Stimulated activated memory B cell treated with anti-CD40 and anti-IgM and Interleukin-4, amounts not matched to agents 10 μg/mL and 1 μg/mL and 100 μg/mL, for 72 hours (primary cell): Measurements from ENCODE around the gene NDUFA3.
"Not testable (repeated sequence)": the region's sequence is repeated elsewhere in the genome, so short reads cannot be mapped to it uniquely, and the experiment has no call there.

Experiments used
- ATAC-seq: fragments of 150-1000 bp; cut with Tn5 transposase; 2 replicates; pipeline ENCODE4 v1.10.0; 2021
- H3K27ac Mint-ChIP-seq: one replicate; pipeline ENCODE4 v1.8.0; 2022; ENCODE audit warnings: mild to moderate bottlenecking, mixed read lengths
- H3K27me3 Mint-ChIP-seq: one replicate; pipeline ENCODE4 v1.8.0; 2022; ENCODE audit warnings: mixed read lengths
- H3K36me3 Mint-ChIP-seq: one replicate; pipeline ENCODE4 v1.8.0; 2022; ENCODE audit warnings: mixed read lengths
- H3K4me1 Mint-ChIP-seq: one replicate; pipeline ENCODE4 v1.8.0; 2022; ENCODE audit warnings: mixed read lengths
- H3K4me3 Mint-ChIP-seq: one replicate; pipeline ENCODE4 v1.8.0; 2022; ENCODE audit warnings: mild to moderate bottlenecking, moderate library complexity, mixed read lengths
- H3K9me3 Mint-ChIP-seq: one replicate; pipeline ENCODE4 v1.8.0; 2022; ENCODE audit warnings: mixed read lengths

The NDUFA3 gene

DNA sequence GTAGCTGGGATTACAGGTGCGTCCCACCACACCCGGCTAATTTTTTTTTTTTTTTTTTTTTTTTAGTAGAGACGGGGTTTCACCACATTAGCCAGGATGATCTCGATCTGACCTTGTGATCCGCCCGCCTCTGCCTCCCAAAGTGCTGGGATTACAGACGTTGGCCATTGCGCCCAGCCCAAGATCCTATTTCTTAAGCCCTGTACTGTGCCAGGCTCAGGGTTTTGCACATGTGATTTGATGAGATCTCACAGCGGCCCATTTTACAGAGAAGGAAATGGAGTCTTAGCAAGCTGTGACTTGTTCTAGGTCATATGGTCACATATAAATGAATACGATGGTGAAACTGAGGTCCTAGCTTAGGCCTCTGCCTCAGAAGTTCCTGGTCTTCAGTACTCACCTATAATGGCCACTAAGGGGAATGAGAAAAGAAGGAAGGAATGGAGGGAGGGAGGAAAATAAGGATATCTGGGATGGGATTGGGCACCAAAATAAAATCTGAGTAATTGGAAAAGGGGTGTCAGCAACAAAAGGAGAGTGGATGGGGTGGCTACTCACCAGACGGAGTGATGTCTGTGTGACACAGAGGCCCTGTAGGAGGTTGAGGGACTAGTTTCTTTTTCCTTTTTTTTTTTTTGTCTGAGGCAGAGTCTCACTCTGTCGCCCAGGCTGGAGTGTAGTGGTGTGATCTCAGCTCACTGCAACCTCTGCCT is 3.3 kb upstream of the NDUFA3 start:
- H3K4me3 Mint-ChIP-seq = no peak overlapping the region
- no peak for ATAC-seq

DNA sequence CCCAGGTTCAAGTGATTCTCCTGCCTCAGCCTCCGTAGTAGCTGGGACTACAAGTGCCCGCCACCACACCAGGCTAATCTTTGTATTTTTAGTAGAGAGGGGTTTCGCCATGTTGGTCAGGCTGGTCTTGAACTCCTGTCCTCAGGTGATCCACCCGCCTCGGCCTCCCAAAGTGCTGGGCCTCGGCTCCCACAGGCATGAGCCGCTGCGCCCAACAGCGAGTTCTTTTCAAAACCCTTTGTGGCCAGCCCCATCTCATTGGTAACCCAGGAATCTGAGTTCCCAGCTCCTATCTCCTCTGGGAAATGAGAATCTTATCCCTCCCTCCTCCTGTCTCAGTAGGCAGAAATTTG is 2.8 kb upstream of the NDUFA3 start:
- H3K9me3 Mint-ChIP-seq, ATAC-seq, H3K36me3 Mint-ChIP-seq, H3K4me3 Mint-ChIP-seq, H3K27ac Mint-ChIP-seq: not testable (repeated sequence)
- Mint-ChIP-seq H3K4me1 (peaks cover 23% of the 10 kb centered on the region), H3K27me3 (peaks cover 28% of the 10 kb centered on the region)

More for the DNA sequence above, 3.3 kb upstream of the NDUFA3 start:
- Mint-ChIP-seq H3K27me3 (peaks cover 33% of the 10 kb centered on the region), H3K9me3 (no peaks in the 10 kb centered on the region), H3K4me1 (peaks cover 23% of the 10 kb centered on the region), H3K27ac (no peak overlapping the region), H3K36me3 (no peaks in the 10 kb centered on the region)

DNA sequence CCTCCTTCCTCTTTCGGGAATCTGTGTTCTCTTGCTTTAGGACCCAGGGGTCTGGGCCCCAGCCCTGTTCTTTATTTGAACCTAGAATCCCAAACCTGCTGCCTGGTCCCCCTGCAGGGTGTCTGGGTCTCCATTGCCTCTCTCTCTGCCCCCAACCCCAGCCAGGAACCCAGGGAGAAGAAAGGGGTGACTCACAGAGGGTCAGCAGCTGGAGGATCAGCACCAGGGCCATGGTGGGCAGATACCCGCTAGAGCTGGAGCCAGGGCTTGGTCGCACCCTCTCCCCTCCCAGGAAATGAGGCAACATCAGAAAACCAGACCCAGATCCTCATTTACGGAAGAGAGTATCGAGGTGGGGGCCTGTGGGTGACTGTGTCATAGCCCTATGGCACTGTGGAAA is 2.1 kb upstream of the NDUFA3 start, which contains the start of gene OSCAR:
OSCAR (minus strand) TSS at position 243 of the 400 bp plus-strand sequence; CDS start at position 232, 11 bp downstream.
- Mint-ChIP-seq H3K27me3 (peaks cover 24% of the 10 kb centered on the region), H3K9me3 (no peaks in the 10 kb centered on the region), H3K36me3 (peaks cover 3% of the 10 kb centered on the region), H3K27ac (peak within 1 kb of the TSS; percentile 59), H3K4me1 (peaks cover 26% of the 10 kb centered on the region), H3K4me3 (peak within 1 kb of the TSS; percentile 62)
- ATAC-seq = no peak

- H3K27me3 Mint-ChIP-seq = no peaks in the 10 kb centered on the region
- H3K9me3 Mint-ChIP-seq = no peaks in the 10 kb centered on the region
- no peak overlapping the region for H3K4me3 Mint-ChIP-seq
- no peak for ATAC-seq
- H3K36me3 Mint-ChIP-seq = peaks cover 48% of the 10 kb centered on the region
- H3K27ac Mint-ChIP-seq = no peak overlapping the region
- peaks cover 30% of the 10 kb centered on the region for H3K4me1 Mint-ChIP-seq
Observed at GRCh38 chr19:54104998-54105715, 2.5 kb downstream of the NDUFA3 start.

- Mint-ChIP-seq H3K4me3 (no peak overlapping the region), H3K36me3 (peaks cover 54% of the 10 kb centered on the region), H3K9me3 (no peaks in the 10 kb centered on the region), H3K27ac (no peak overlapping the region), H3K27me3 (no peaks in the 10 kb centered on the region), H3K4me1 (peaks cover 30% of the 10 kb centered on the region)
- ATAC-seq = no peak
Observed at GRCh38 chr19:54105796-54106195, 3.1 kb downstream of the NDUFA3 start.

GRCh38 chr19:54106716-54107115 is 4.1 kb downstream of the NDUFA3 start:
- peaks cover 30% of the 10 kb centered on the region for H3K4me1 Mint-ChIP-seq
- no peak overlapping the region for H3K27ac Mint-ChIP-seq
- peaks cover 58% of the 10 kb centered on the region for H3K36me3 Mint-ChIP-seq
- no peaks in the 10 kb centered on the region for H3K27me3 Mint-ChIP-seq
- H3K9me3 Mint-ChIP-seq = no peaks in the 10 kb centered on the region
- no peak overlapping the region for H3K4me3 Mint-ChIP-seq
- no peak for ATAC-seq

- H3K4me3 Mint-ChIP-seq = no peak overlapping the region
- peaks cover 58% of the 10 kb centered on the region for H3K36me3 Mint-ChIP-seq
- no peaks in the 10 kb centered on the region for H3K27me3 Mint-ChIP-seq
Observed at GRCh38 chr19:54107876-54108490, 5.3 kb downstream of the NDUFA3 start.

GRCh38 chr19:54108496-54108895 is 5.8 kb downstream of the NDUFA3 start:
- Mint-ChIP-seq H3K27me3 (no peaks in the 10 kb centered on the region), H3K36me3 (peaks cover 58% of the 10 kb centered on the region), H3K27ac (no peak overlapping the region), H3K4me1 (peaks cover 25% of the 10 kb centered on the region), H3K9me3 (no peaks in the 10 kb centered on the region), H3K4me3 (no peak overlapping the region)
- ATAC-seq = no peak

More at GRCh38 chr19:54107876-54108490, 5.3 kb downstream of the NDUFA3 start:
- Mint-ChIP-seq H3K9me3 (no peaks in the 10 kb centered on the region), H3K4me1 (peaks cover 30% of the 10 kb centered on the region), H3K27ac (no peak overlapping the region)
- no peak for ATAC-seq

DNA sequence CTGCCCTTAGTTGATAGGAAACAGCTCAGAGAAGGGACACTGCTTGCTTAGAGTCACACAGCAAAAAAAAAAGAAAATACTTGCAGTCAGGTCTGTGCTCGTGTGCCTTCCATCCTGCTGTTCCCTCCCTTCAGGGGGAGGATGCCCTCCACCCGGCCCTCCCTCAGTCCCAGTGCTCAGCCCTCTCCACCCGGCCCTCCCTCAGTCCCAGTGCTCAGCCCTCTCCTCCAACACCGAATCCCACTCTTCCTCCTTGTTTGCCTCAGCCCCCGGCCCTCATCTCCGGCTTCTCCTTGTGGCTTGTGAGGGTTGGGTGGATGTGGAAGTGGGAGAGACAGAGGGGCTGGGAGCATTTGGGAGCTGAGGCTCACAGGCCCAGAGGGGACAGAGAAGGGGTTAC is 7.0 kb downstream of the NDUFA3 start:
- peaks cover 58% of the 10 kb centered on the region for H3K36me3 Mint-ChIP-seq
- no peak overlapping the region for H3K4me3 Mint-ChIP-seq
- H3K4me1 Mint-ChIP-seq = peaks cover 33% of the 10 kb centered on the region
- no peaks in the 10 kb centered on the region for H3K27me3 Mint-ChIP-seq
- H3K9me3 Mint-ChIP-seq = no peaks in the 10 kb centered on the region
- no peak for ATAC-seq
- no peak overlapping the region for H3K27ac Mint-ChIP-seq

DNA sequence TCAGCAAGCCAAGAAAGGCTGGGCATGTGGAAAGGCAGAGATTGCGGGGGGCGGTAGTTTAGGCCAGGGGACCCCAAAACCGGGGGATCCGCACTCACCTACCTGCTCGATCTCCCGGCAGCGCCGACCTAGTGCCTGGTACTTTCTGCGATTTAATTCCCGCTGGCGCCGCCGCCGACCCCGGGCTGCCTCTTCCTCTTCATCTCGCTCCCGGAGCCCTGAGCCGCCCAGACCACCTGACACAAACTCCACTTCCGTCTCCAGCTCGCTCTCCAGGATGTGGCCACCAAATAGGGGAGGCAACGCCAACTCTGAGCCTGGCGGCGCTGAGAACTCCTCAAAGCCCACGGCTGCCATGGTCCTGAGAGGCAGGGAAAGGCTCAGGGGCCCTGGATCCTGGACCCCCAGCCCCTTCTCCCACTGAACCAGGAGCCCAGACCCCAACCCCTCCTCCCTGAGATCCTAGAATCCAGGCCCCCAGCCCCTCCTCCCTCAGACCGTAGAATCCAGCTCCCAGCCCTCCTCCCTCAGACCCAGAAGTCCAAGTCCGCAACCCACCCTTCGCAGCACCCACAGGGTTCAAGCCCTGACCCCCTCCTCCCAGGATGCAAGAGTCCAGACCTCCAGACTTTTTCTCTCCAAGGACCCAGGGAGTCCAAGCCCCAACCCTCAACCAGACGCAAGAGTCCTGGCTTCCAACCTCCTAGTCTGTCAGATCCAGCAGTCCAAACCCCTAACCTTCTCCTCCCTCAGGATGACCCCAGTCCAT is 11.9 kb downstream of the NDUFA3 start:
- H3K36me3 Mint-ChIP-seq = peaks cover 27% of the 10 kb centered on the region
- peak overlapping the region; percentile 86 for H3K4me3 Mint-ChIP-seq
- H3K9me3 Mint-ChIP-seq = no peaks in the 10 kb centered on the region
- H3K4me1 Mint-ChIP-seq = peaks cover 43% of the 10 kb centered on the region
- ATAC-seq = peak; percentile 45
- peak overlapping the region; percentile 87 for H3K27ac Mint-ChIP-seq
- no peaks in the 10 kb centered on the region for H3K27me3 Mint-ChIP-seq

DNA sequence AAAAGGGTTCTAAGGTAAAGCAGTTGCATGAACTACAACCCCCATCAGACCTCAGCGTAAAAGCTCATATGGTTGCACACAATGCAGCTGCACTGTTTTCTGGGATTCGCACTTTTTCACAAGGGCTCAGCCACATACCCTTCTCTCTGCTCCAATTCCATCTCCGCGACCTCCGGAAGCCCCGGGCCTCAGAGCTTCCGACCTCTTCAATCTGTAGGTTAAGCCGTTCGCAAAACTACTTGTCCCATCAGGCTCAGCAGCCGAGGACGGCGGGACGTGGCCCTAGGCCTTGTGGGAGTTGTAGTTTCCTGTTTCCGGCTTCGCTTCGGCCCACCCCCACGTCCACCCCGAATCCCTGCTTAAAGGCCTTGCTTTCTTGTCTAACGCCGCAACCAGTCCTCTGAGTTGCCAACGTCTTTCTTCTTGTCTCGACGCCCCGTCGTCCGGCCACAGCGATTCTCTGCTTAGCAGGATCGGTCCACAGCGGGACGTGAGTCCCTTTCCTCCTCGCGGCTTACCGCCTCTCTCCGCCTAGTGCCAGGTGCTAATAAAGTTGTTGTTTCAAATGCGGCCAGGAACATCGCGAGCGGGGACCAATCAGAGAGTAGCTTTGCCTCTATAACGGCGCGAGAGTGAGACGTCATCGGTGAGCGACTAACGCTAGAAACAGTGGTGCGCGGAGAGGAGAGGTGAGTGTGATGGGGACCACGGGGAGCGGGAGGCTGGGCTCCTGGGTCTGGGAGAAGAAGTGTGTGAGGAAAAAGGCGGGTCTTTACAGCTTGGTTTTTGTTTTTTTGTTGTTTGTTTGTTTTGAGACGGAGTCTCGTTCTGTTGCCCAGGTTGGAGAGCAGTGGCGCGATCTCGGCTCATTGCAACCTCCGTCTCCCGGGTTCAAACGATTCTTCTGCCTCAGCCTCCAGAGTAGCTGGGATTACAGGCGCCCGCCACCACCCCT is 12.7 kb downstream of the NDUFA3 start, which contains the start of the genes PRPF31 and TFPT:
PRPF31 (plus strand) TSS at position 646 of the 955 bp plus-strand sequence. CDS start 2,525 bp downstream, outside the sequence.
TFPT (minus strand) TSS at position 549 of the 955 bp plus-strand sequence; CDS start at position 161, 388 bp downstream.
- peaks cover 27% of the 10 kb centered on the region for H3K36me3 Mint-ChIP-seq
- peaks cover 43% of the 10 kb centered on the region for H3K4me1 Mint-ChIP-seq
- H3K27ac Mint-ChIP-seq = peak within 1 kb of the TSS; percentile 87
- peak; percentile 98 for ATAC-seq
- no peaks in the 10 kb centered on the region for H3K9me3 Mint-ChIP-seq
- H3K27me3 Mint-ChIP-seq = no peaks in the 10 kb centered on the region
- peak within 1 kb of the TSS; percentile 86 for H3K4me3 Mint-ChIP-seq

DNA sequence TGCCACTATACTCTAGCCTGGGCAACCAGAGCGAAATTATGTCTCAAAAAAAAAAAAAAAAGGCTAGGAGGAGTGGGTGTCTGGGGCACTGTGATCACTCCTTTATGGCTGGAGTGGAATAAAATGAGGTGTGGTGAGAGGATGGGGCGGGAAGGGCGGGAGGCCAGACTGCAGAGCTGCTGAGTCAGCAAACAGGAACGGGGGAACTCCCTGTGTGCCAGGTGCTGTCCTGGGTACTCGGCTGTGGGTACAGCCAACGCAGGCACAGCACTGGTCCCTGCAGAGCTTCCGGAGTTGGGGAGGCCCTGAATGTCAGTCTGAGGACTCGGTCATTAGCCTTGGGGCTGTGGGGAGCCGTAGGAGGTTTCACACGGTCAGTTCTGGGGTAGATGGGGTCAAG is 18.6 kb downstream of the NDUFA3 start:
- Mint-ChIP-seq H3K4me3 (no peak overlapping the region), H3K4me1 (peaks cover 19% of the 10 kb centered on the region), H3K9me3 (no peaks in the 10 kb centered on the region), H3K27me3 (no peaks in the 10 kb centered on the region), H3K36me3 (peaks cover 73% of the 10 kb centered on the region), H3K27ac (no peak overlapping the region)
- no peak for ATAC-seq

DNA sequence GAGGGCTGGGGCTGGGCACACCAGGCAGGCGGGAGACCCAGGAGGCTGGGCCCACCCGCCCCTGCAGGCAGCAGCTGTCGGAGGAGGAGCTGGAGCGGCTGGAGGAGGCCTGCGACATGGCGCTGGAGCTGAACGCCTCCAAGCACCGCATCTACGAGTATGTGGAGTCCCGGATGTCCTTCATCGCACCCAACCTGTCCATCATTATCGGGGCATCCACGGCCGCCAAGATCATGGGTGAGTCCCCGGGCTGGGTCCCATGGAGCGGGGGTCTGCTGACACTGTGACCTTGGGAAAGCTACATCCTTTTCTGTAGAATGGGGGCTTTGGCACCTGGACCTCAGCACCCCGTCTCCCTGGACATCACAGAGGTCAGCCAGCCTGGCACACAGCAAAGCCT is 21.0 kb downstream of the NDUFA3 start:
- H3K27ac Mint-ChIP-seq = no peak overlapping the region
- H3K36me3 Mint-ChIP-seq = peaks cover 82% of the 10 kb centered on the region
- no peaks in the 10 kb centered on the region for H3K27me3 Mint-ChIP-seq
- no peaks in the 10 kb centered on the region for H3K9me3 Mint-ChIP-seq
- H3K4me3 Mint-ChIP-seq = no peak overlapping the region
- ATAC-seq = no peak
- no peaks in the 10 kb centered on the region for H3K4me1 Mint-ChIP-seq

GRCh38 chr19:54124393-54124792 is 21.7 kb downstream of the NDUFA3 start:
- peaks cover 86% of the 10 kb centered on the region for H3K36me3 Mint-ChIP-seq
- no peak overlapping the region for H3K27ac Mint-ChIP-seq
- no peak for ATAC-seq
- no peaks in the 10 kb centered on the region for H3K4me1 Mint-ChIP-seq
- H3K27me3 Mint-ChIP-seq = no peaks in the 10 kb centered on the region
- no peak overlapping the region for H3K4me3 Mint-ChIP-seq
- no peaks in the 10 kb centered on the region for H3K9me3 Mint-ChIP-seq
